Thoracic aorta (tissue), 2 donors: ENCODE data around the gene BRICD5. TPM values are rescaled to one million over a fixed set of nuclear protein-coding genes. Genes with fewer than 3 reads are reported as not detected.

Source experiments
- ATAC-seq: fragments of 150-250 bp; one replicate; pipeline ENCODE4 v1.8.0; 2017; ENCODE audit warnings: low read depth; ENCODE audit not compliant: insufficient number of reproducible peaks, low FRiP score
- DNase-seq: peaks from one replicate; pipeline ENCODE4 v3.0.0-alpha.2; 2020; ENCODE audit warnings: low spot score
- H3K27ac ChIP-seq, 2 donors: fragments of 200-600 bp; sonication (generic); 1 replicate in 1 of 2; 2 replicates in 1 of 2; pipeline ENCODE4 v1.5.1; 2016; ENCODE audit warnings: mild to moderate bottlenecking in 2 of 2, moderate library complexity in 2 of 2
- H3K27me3 ChIP-seq: fragments of 200-600 bp; sonication (generic); replicated peaks from 2 replicates; pipeline ENCODE4 v1.6.0; 2016; ENCODE audit warnings: mild to moderate bottlenecking; ENCODE audit not compliant: insufficient read depth
- H3K36me3 ChIP-seq: fragments of 200-600 bp; sonication (generic); one replicate; pipeline ENCODE4 v1.5.1; 2016
- H3K4me1 ChIP-seq, 2 donors: fragments of 200-600 bp; sonication (generic); 1 replicate in 1 of 2; 2 replicates in 1 of 2; pipeline versions ENCODE4 v1.5.1 to v1.6.0; 2016; ENCODE audit warnings: low read depth in 2 of 2, mild to moderate bottlenecking in 1 of 2; ENCODE audit not compliant: control insufficient read depth in 1 of 2
- H3K4me3 ChIP-seq: fragments of 200-600 bp; sonication (generic); 2 replicates; pipeline ENCODE4 v1.5.1; 2016; ENCODE audit warnings: mild to moderate bottlenecking
- H3K9me3 ChIP-seq: fragments of 200-600 bp; sonication (generic); 2 replicates; pipeline ENCODE4 v1.5.1; 2016
- CTCF ChIP-seq: fragments of 200-600 bp; sonication (generic); IDR thresholded peaks from one replicate; pipeline ENCODE4 v1.5.1; 2019; ENCODE audit warnings: antibody characterized with exemption
- total RNA-seq, 2 donors: library from RNA; depleted of rRNA; stranded (reverse); fragments of >200 nt; gene quantifications; one replicate each; pipeline versions ENCODE4 v1.1.0 to v1.2.3, GENCODE V29; 2016

The BRICD5 gene
- total RNA-seq, 2 donors from 2014 or later, result 11.4 to 43.1 TPM

DNA sequence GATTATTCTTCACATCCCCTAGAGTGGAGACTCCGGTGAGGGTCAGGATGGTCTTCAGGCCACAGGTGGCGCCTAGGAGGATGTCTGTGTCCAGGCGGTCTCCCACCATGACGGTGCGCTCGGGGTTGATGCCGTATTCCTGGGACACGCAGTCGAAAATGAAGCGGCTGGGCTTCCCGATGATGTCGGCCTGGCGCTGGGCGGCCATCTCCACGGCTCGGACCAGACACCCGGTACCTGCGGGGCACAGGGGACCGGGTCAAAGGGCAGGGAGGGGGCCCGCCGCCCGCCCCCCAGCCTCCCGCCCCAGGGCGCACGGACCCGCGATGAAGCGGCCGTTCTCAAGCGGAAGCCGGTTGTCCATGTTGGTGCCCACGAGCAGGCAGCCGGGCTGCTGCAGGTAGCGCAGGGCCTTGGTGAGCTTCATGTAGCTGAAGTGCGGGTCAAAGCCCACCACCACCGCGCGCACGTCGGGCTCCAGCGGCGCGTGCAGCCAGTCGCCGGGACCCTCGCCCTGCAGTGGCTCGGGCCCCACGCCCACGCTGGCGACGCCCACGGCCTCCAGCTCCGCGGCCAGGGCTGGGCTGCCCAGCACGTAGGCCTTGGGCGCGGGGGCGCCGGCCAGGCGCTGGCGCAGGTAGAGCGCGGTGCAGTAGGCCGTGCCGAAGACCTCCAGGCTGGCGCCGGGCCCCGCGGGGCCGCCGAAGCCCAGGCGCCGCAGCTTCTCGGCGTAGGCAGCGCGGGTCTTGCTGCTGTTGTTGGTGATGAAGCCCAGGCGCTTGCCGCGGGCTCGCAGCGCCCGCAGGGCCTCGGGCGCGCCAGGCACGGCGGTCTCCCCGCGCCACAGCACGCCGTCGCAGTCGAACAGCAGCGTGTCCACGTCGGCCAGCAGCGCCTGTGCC is 3.4 kb upstream of the BRICD5 start:
- no peak for TF ChIP-seq CTCF
- peak overlapping the region; percentile 83 for H3K4me3 ChIP-seq
- peaks cover 17 to 21% of the 10 kb centered on the region in 2 donors for H3K4me1 ChIP-seq
- DNase-seq, result no peak
- peaks cover under 1% of the 10 kb centered on the region for H3K36me3 ChIP-seq
- H3K27ac ChIP-seq, result peak overlapping the region; percentile 63 to 76
- no peaks in the 10 kb centered on the region for H3K9me3 ChIP-seq
- ATAC-seq, result no peak
- no peaks in the 10 kb centered on the region for H3K27me3 ChIP-seq

- Histone ChIP-seq H3K36me3 (peaks cover 14% of the 10 kb centered on the region), H3K27me3 (no peaks in the 10 kb centered on the region), H3K4me1 (peaks cover 17 to 21% of the 10 kb centered on the region in 2 donors), H3K9me3 (no peaks in the 10 kb centered on the region), H3K27ac (peak overlapping the region in 1 of 2 donors; percentile 13), H3K4me3 (peak overlapping the region; percentile 83)
- no peak for TF ChIP-seq CTCF
- ATAC-seq (no peak), DNase-seq (no peak)
Observed at GRCh38 chr16:2212362-2213324, 2.0 kb upstream of the BRICD5 start.

GRCh38 chr16:2211923-2212347 is 1.3 kb upstream of the BRICD5 start:
- H3K27ac ChIP-seq, result no peak overlapping the region
- H3K27me3 ChIP-seq, result no peaks in the 10 kb centered on the region
- H3K4me3 ChIP-seq, result no peak overlapping the region
- TF ChIP-seq CTCF, result no peak
- no peaks in the 10 kb centered on the region for H3K9me3 ChIP-seq
- H3K36me3 ChIP-seq, result peaks cover 18% of the 10 kb centered on the region
- DNase-seq (no peak), ATAC-seq (no peak)
- peaks cover 17 to 22% of the 10 kb centered on the region in 2 donors for H3K4me1 ChIP-seq

- peaks cover 18% of the 10 kb centered on the region for H3K36me3 ChIP-seq
- no peak overlapping the region for H3K4me3 ChIP-seq
- TF ChIP-seq CTCF, result no peak
- H3K4me1 ChIP-seq, result peaks cover 23 to 34% of the 10 kb centered on the region in 2 donors
- ATAC-seq (no peak), DNase-seq (no peak)
- H3K27ac ChIP-seq, result no peak overlapping the region
- no peaks in the 10 kb centered on the region for H3K9me3 ChIP-seq
- no peaks in the 10 kb centered on the region for H3K27me3 ChIP-seq
Observed at GRCh38 chr16:2210009-2210332, 692 bp downstream of the BRICD5 start.
